GM23338 (cell line): Measurements from ENCODE around the gene ALDH18A1. TPM values are rescaled to one million over a fixed set of nuclear protein-coding genes. Genes with fewer than 3 reads are reported as not detected.

Source experiments
- ATAC-seq: fragments of 200-7000 bp; cut with Tn5 transposase; 3 replicates; pipeline ENCODE4 v1.9.1; 2020
- DNase-seq: peaks from one replicate; pipeline ENCODE4 v3.0.0-alpha.2; 2015; ENCODE audit warnings: low spot score
- H2AFZ ChIP-seq: fragments of 200-600 bp; sonication (generic); 2 replicates; pipeline ENCODE4 v1.8.0; 2016; ENCODE audit warnings: antibody characterized with exemption, mild to moderate bottlenecking, moderate library complexity
- H3F3A ChIP-seq: fragments of 200-600 bp; sonication (generic); replicated peaks from 2 replicates; pipeline ENCODE4 v1.8.0; 2017; ENCODE audit warnings: antibody characterized with exemption, mixed run types, low read depth
- H3K27ac ChIP-seq: fragments of 200-600 bp; sonication (generic); 2 replicates; pipeline ENCODE4 v1.6.1; 2016; ENCODE audit warnings: low read depth
- H3K27me3 ChIP-seq: fragments of 200-600 bp; sonication (generic); 2 replicates; pipeline ENCODE4 v1.8.0; 2016; ENCODE audit warnings: mild to moderate bottlenecking, mixed run types, moderate library complexity; ENCODE audit not compliant: insufficient read depth
- H3K36me3 ChIP-seq: fragments of 200-600 bp; sonication (generic); 2 replicates; pipeline ENCODE4 v1.8.0; 2016; ENCODE audit warnings: mild to moderate bottlenecking; ENCODE audit not compliant: insufficient read depth
- H3K4me1 ChIP-seq: fragments of 200-600 bp; sonication (generic); 2 replicates; pipeline ENCODE4 v1.8.0; 2016; ENCODE audit warnings: mild to moderate bottlenecking, moderate library complexity; ENCODE audit not compliant: insufficient read depth
- H3K4me2 ChIP-seq: fragments of 200-600 bp; sonication (generic); 2 replicates; pipeline ENCODE4 v1.7.1; 2017; ENCODE audit warnings: mixed run types
- H3K4me3 ChIP-seq: fragments of 200-600 bp; sonication (generic); 2 replicates; pipeline ENCODE4 v1.6.1; 2016; ENCODE audit warnings: mixed run types
- H3K79me2 ChIP-seq: fragments of 200-600 bp; sonication (generic); replicated peaks from 2 replicates; pipeline ENCODE4 v1.8.0; 2017; ENCODE audit warnings: mild to moderate bottlenecking; ENCODE audit not compliant: insufficient read depth
- H3K9me2 ChIP-seq: fragments of 200-600 bp; sonication (generic); 2 replicates; pipeline ENCODE4 v1.8.0; 2017; ENCODE audit not compliant: insufficient read depth
- H4K20me1 ChIP-seq: fragments of 200-600 bp; sonication (generic); replicated peaks from 2 replicates; pipeline ENCODE4 v1.8.0; 2017; ENCODE audit warnings: mild to moderate bottlenecking; ENCODE audit not compliant: insufficient read depth
- H3K27ac Mint-ChIP-seq: 2 replicates; pipeline ENCODE4 v1.8.0; 2020; ENCODE audit warnings: inconsistent platforms, mild to moderate bottlenecking, moderate library complexity, mixed read lengths
- H3K27me3 Mint-ChIP-seq: 3 replicates; pipeline ENCODE4 v1.8.0; 2022; ENCODE audit warnings: low read depth, mild to moderate bottlenecking, moderate library complexity, mixed read lengths, inconsistent platforms; ENCODE audit not compliant: insufficient read depth, poor library complexity
- H3K36me3 Mint-ChIP-seq: 3 replicates; pipeline ENCODE4 v1.8.0; 2021; ENCODE audit warnings: low read depth, mild to moderate bottlenecking, inconsistent platforms, moderate library complexity, mixed read lengths
- H3K4me1 Mint-ChIP-seq: 3 replicates; pipeline ENCODE4 v1.8.0; 2020; ENCODE audit warnings: mild to moderate bottlenecking, inconsistent platforms, mixed read lengths
- H3K4me3 Mint-ChIP-seq: 3 replicates; pipeline ENCODE4 v1.8.0; 2021; ENCODE audit warnings: moderate library complexity, mild to moderate bottlenecking, inconsistent platforms, mixed read lengths
- H3K9me3 Mint-ChIP-seq: 3 replicates; pipeline ENCODE4 v1.8.0; 2020; ENCODE audit warnings: moderate library complexity, mild to moderate bottlenecking, inconsistent platforms, mixed read lengths
- CREB1 ChIP-seq: fragments of 250-450 bp; sonication (Bioruptor Pico); IDR thresholded peaks from 2 replicates; pipeline ENCODE4 v1.5.0; 2020; ENCODE audit warnings: low read depth, mild to moderate bottlenecking, moderate library complexity
- EZH2 ChIP-seq: fragments of 200-600 bp; sonication (generic); IDR thresholded peaks from one replicate; pipeline ENCODE4 v1.8.0; 2017; ENCODE audit warnings: antibody characterized with exemption, mild to moderate bottlenecking, low read depth; ENCODE audit not compliant: unreplicated experiment
- EZH2phosphoT487 ChIP-seq: fragments of 200-600 bp; sonication (generic); IDR thresholded peaks from one replicate; pipeline ENCODE4 v1.8.1; 2018; ENCODE audit warnings: antibody characterized with exemption; ENCODE audit not compliant: unreplicated experiment
- JUNB ChIP-seq: IDR thresholded peaks from one replicate; pipeline ENCODE4 v1.6.1; 2016; ENCODE audit warnings: antibody characterized with exemption; ENCODE audit not compliant: unreplicated experiment
- NANOG ChIP-seq: IDR thresholded peaks from 2 replicates; pipeline ENCODE4 v1.6.1; 2016; ENCODE audit warnings: antibody characterized with exemption, borderline replicate concordance
- POLR2AphosphoS5 ChIP-seq: IDR thresholded peaks from 2 replicates; pipeline ENCODE4 v1.6.1; 2016; ENCODE audit warnings: antibody characterized with exemption, low read depth
- STAT1 ChIP-seq: IDR thresholded peaks from one replicate; pipeline ENCODE4 v1.6.1; 2016; ENCODE audit warnings: antibody characterized with exemption; ENCODE audit not compliant: unreplicated experiment
- ZNF114 ChIP-seq: fragments of 250-450 bp; sonication (Bioruptor Pico); IDR thresholded peaks from 2 replicates; pipeline ENCODE4 v1.5.0; 2020; ENCODE audit warnings: mild to moderate bottlenecking, moderate library complexity
- ZNF331 ChIP-seq: fragments of 250-450 bp; sonication (Bioruptor Pico); IDR thresholded peaks from 2 replicates; pipeline ENCODE4 v1.5.0; 2020; ENCODE audit warnings: low read depth, mild to moderate bottlenecking, moderate library complexity
- polyA plus RNA-seq: library from polyadenylated mRNA; unstranded; fragments of >200 nt; fragmentation: Nextera tagmentation; extraction: Ambion mirVana; gene quantifications from 2 replicates; pipeline ENCODE4 v1.2.1, GENCODE V29; 2016
- total RNA-seq: library from RNA; depleted of rRNA; stranded (reverse); fragments of >200 nt; shearing (Covaris generic); gene quantifications from 2 replicates; pipeline ENCODE4 v1.2.3, GENCODE V29; 2014
- TF ChIP-seq, protein P1 (sequence below), 2 experiments: fragments of 200-600 bp in 1 of 2; sonication (generic) in 1 of 2; conservative IDR thresholded peaks; 2 replicates each; pipeline versions ENCODE4 v1.5.1 to v1.6.1; 2016 to 2017; ENCODE audit warnings: antibody characterized with exemption in 2 of 2, low read depth in 2 of 2, mild to moderate bottlenecking in 2 of 2, moderate library complexity in 1 of 2
- TF ChIP-seq, protein P2 (sequence below): IDR thresholded peaks from one replicate; pipeline ENCODE4 v1.6.1; 2018; ENCODE audit warnings: antibody characterized with exemption; ENCODE audit not compliant: unreplicated experiment
- TF ChIP-seq, protein P3 (sequence below): IDR thresholded peaks from 2 replicates; pipeline ENCODE4 v1.6.1; 2016; ENCODE audit warnings: antibody characterized with exemption

The ALDH18A1 gene
- total and polyA plus RNA-seq, 2 experiments from 2014 or later: 35.1 to 117 TPM

DNA sequence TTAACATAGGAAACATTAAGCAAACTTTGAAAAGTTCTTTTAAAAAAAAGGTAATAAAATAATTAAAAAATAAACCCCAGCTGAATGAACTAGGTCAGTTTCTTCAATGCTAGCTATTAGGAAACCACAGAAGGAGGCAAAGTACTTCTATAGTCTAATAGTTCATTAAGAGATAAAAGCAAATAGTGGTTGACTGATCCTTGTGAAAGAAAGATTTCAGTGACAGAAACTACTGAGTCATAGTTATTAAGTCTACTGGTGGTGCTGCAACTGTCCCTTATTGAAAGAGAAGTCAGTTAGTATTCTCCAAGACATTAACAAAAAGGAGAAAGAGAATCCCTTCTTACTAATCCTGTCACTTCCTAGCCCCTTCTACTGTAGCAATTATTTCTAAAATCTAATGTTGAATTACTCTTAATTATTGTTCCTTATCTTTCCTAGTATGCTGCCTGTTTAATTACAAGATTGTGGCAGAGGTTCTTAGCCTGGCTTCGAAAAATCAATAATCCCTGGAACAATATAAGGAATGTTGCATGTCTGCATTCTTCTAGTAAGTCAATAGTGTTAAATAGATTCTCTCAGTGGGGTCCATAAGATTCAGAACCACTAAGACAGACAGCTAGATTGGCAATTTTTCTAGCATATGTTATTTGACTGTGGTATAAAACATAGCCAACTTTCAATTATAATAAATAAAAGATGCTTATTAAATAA is 19.0 kb upstream of the ALDH18A1 start (continued):
- TF ChIP-seq, protein P1, sequence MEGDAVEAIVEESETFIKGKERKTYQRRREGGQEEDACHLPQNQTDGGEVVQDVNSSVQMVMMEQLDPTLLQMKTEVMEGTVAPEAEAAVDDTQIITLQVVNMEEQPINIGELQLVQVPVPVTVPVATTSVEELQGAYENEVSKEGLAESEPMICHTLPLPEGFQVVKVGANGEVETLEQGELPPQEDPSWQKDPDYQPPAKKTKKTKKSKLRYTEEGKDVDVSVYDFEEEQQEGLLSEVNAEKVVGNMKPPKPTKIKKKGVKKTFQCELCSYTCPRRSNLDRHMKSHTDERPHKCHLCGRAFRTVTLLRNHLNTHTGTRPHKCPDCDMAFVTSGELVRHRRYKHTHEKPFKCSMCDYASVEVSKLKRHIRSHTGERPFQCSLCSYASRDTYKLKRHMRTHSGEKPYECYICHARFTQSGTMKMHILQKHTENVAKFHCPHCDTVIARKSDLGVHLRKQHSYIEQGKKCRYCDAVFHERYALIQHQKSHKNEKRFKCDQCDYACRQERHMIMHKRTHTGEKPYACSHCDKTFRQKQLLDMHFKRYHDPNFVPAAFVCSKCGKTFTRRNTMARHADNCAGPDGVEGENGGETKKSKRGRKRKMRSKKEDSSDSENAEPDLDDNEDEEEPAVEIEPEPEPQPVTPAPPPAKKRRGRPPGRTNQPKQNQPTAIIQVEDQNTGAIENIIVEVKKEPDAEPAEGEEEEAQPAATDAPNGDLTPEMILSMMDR (conservative IDR thresholded peaks at IDR 0.05; ENCODE audit: low read depth in 2 of 2): no peak
- TF ChIP-seq CREB1 (CRISPR knock-in tag) (no peak), JUNB (no peak), ZNF331 (no peak), ZNF114 (CRISPR knock-in tag) (no peak)
- TF ChIP-seq, protein P2, sequence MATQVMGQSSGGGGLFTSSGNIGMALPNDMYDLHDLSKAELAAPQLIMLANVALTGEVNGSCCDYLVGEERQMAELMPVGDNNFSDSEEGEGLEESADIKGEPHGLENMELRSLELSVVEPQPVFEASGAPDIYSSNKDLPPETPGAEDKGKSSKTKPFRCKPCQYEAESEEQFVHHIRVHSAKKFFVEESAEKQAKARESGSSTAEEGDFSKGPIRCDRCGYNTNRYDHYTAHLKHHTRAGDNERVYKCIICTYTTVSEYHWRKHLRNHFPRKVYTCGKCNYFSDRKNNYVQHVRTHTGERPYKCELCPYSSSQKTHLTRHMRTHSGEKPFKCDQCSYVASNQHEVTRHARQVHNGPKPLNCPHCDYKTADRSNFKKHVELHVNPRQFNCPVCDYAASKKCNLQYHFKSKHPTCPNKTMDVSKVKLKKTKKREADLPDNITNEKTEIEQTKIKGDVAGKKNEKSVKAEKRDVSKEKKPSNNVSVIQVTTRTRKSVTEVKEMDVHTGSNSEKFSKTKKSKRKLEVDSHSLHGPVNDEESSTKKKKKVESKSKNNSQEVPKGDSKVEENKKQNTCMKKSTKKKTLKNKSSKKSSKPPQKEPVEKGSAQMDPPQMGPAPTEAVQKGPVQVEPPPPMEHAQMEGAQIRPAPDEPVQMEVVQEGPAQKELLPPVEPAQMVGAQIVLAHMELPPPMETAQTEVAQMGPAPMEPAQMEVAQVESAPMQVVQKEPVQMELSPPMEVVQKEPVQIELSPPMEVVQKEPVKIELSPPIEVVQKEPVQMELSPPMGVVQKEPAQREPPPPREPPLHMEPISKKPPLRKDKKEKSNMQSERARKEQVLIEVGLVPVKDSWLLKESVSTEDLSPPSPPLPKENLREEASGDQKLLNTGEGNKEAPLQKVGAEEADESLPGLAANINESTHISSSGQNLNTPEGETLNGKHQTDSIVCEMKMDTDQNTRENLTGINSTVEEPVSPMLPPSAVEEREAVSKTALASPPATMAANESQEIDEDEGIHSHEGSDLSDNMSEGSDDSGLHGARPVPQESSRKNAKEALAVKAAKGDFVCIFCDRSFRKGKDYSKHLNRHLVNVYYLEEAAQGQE: no peak

DNA sequence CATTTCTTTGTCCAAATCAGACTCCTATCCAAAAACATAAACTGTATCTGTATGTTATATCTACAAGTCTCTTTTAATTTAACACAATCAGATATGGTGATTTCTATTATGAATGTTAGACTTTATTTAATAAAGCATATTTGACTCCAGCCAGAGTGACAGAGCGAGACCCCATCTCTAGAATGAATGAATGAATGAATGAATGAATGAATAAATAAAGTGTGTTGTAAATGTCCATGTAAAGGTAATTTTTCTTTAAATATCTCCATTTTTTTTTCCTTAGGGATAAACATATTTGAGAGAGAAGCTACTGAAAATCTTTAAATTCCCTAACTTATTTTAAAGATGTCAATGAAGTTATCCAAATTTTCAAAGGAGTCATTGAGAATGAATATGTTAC is 18.1 kb upstream of the ALDH18A1 start:
- Mint-ChIP-seq H3K27ac (no peak overlapping the region), H3K9me3 (no peaks in the 10 kb centered on the region), H3K36me3 (peaks cover 18% of the 10 kb centered on the region; the same call in 2 of the 3 replicates), H3K4me1 (no peaks in the 10 kb centered on the region; the same call in 2 of the 3 replicates), H3K4me3 (no peak overlapping the region), H3K27me3 (peaks cover 1% of the 10 kb centered on the region)
- no peaks in the 10 kb centered on the region for H4K20me1 ChIP-seq
- no peaks in the 10 kb centered on the region for H3K4me1 ChIP-seq
- H3K36me3 ChIP-seq: peaks cover 18% of the 10 kb centered on the region
- no peak overlapping the region for H3K4me2 ChIP-seq
- no peak overlapping the region for H3K4me3 ChIP-seq
- no peak for DNase-seq
- no peaks in the 10 kb centered on the region for H3K79me2 ChIP-seq
- H2AFZ ChIP-seq: no peak overlapping the region
- no peak for ATAC-seq
- no peaks in the 10 kb centered on the region for H3K9me2 ChIP-seq
- H3K27ac ChIP-seq: no peak overlapping the region
- no peaks in the 10 kb centered on the region for H3K27me3 ChIP-seq
- no peaks in the 10 kb centered on the region for H3F3A ChIP-seq
- TF ChIP-seq EZH2phosphoT487 (no peak), EZH2 (no peak), CREB1 (CRISPR knock-in tag) (no peak), NANOG (no peak), STAT1 (no peak), ZNF331 (no peak), JUNB (no peak), ZNF114 (CRISPR knock-in tag) (no peak), POLR2AphosphoS5 (no peak)
- TF ChIP-seq, protein P3, sequence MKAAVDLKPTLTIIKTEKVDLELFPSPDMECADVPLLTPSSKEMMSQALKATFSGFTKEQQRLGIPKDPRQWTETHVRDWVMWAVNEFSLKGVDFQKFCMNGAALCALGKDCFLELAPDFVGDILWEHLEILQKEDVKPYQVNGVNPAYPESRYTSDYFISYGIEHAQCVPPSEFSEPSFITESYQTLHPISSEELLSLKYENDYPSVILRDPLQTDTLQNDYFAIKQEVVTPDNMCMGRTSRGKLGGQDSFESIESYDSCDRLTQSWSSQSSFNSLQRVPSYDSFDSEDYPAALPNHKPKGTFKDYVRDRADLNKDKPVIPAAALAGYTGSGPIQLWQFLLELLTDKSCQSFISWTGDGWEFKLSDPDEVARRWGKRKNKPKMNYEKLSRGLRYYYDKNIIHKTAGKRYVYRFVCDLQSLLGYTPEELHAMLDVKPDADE: no peak
- TF ChIP-seq, protein P2: no peak
- TF ChIP-seq, protein P1 (conservative IDR thresholded peaks at IDR 0.05; ENCODE audit: low read depth in 2 of 2): no peak
